BE2C (cell line): ENCODE measurements around the gene MAGI2.

ENCODE experiments used
- DNase-seq: peaks from one replicate; pipeline ENCODE4 v3.0.0-alpha.2; 2020
- H3K27me3 ChIP-seq: fragments of 250-450 bp; sonication (Bioruptor Pico); 2 replicates; pipeline ENCODE4 v1.5.1; 2020; ENCODE audit warnings: mild to moderate bottlenecking
- H3K36me3 ChIP-seq: fragments of 250-450 bp; sonication (Bioruptor Pico); 2 replicates; pipeline ENCODE4 v1.5.1; 2020; ENCODE audit warnings: mild to moderate bottlenecking
- H3K4me1 ChIP-seq: fragments of 250-450 bp; sonication (Bioruptor Pico); 2 replicates; pipeline ENCODE4 v1.5.1; 2020
- H3K4me3 ChIP-seq: 2 replicates; pipeline ENCODE4 v1.5.1; 2011; ENCODE audit warnings: low read depth, low read length
- H3K9me3 ChIP-seq: fragments of 250-450 bp; sonication (Bioruptor Pico); 2 replicates; pipeline ENCODE4 v1.5.1; 2020
- CTCF ChIP-seq: IDR thresholded peaks from 2 replicates; pipeline ENCODE4 v1.5.1; 2012; ENCODE audit warnings: mild to moderate bottlenecking, low read depth, low read length

Gene MAGI2

GRCh38 chr7:78609281-78609680 is 844.2 kb downstream of the MAGI2 start:
- Histone ChIP-seq H3K36me3 (no peaks in the 10 kb centered on the region), H3K27me3 (no peaks in the 10 kb centered on the region), H3K4me1 (no peaks in the 10 kb centered on the region), H3K9me3 (no peaks in the 10 kb centered on the region), H3K4me3 (no peak overlapping the region)
- no peak for DNase-seq
- TF ChIP-seq CTCF: no peak

GRCh38 chr7:78607099-78607498 is 846.4 kb downstream of the MAGI2 start:
- H3K4me1 ChIP-seq: no peaks in the 10 kb centered on the region
- peak; percentile 37 for TF ChIP-seq CTCF
- H3K27me3 ChIP-seq: no peaks in the 10 kb centered on the region
- H3K36me3 ChIP-seq: no peaks in the 10 kb centered on the region
- no peak overlapping the region for H3K4me3 ChIP-seq
- H3K9me3 ChIP-seq: no peaks in the 10 kb centered on the region
- no peak for DNase-seq

GRCh38 chr7:78605119-78605518 is 848.3 kb downstream of the MAGI2 start:
- no peaks in the 10 kb centered on the region; the same call in 1 of the 2 replicates for H3K27me3 ChIP-seq
- H3K4me3 ChIP-seq: no peak overlapping the region
- H3K4me1 ChIP-seq: no peaks in the 10 kb centered on the region
- H3K9me3 ChIP-seq: no peaks in the 10 kb centered on the region
- H3K36me3 ChIP-seq: no peaks in the 10 kb centered on the region
- no peak for DNase-seq
- no peak for TF ChIP-seq CTCF

- TF ChIP-seq CTCF: no peak
Observed at GRCh38 chr7:78601728-78602127, 851.7 kb downstream of the MAGI2 start.

GRCh38 chr7:78594156-78594555 is 859.3 kb downstream of the MAGI2 start:
- H3K9me3 ChIP-seq: no peaks in the 10 kb centered on the region
- H3K4me1 ChIP-seq: no peaks in the 10 kb centered on the region
- no peak overlapping the region for H3K4me3 ChIP-seq
- DNase-seq: no peak
- no peaks in the 10 kb centered on the region for H3K36me3 ChIP-seq
- peaks cover 28% of the 10 kb centered on the region for H3K27me3 ChIP-seq
- no peak for TF ChIP-seq CTCF

More at GRCh38 chr7:78601728-78602127, 851.7 kb downstream of the MAGI2 start:
- no peaks in the 10 kb centered on the region for H3K36me3 ChIP-seq
- DNase-seq: no peak
- no peaks in the 10 kb centered on the region for H3K9me3 ChIP-seq
- no peak overlapping the region for H3K4me3 ChIP-seq
- peaks cover 21% of the 10 kb centered on the region for H3K27me3 ChIP-seq
- no peaks in the 10 kb centered on the region for H3K4me1 ChIP-seq

- Histone ChIP-seq H3K4me1 (no peaks in the 10 kb centered on the region; the same call in 1 of the 2 replicates), H3K9me3 (no peaks in the 10 kb centered on the region), H3K27me3 (peaks cover 5% of the 10 kb centered on the region), H3K4me3 (no peak overlapping the region), H3K36me3 (no peaks in the 10 kb centered on the region)
- no peak for TF ChIP-seq CTCF
- no peak for DNase-seq
Observed at GRCh38 chr7:78588393-78588792, 865.1 kb downstream of the MAGI2 start.
